ENCODE data around the gene NOP16.

Gene NOP16

DNA sequence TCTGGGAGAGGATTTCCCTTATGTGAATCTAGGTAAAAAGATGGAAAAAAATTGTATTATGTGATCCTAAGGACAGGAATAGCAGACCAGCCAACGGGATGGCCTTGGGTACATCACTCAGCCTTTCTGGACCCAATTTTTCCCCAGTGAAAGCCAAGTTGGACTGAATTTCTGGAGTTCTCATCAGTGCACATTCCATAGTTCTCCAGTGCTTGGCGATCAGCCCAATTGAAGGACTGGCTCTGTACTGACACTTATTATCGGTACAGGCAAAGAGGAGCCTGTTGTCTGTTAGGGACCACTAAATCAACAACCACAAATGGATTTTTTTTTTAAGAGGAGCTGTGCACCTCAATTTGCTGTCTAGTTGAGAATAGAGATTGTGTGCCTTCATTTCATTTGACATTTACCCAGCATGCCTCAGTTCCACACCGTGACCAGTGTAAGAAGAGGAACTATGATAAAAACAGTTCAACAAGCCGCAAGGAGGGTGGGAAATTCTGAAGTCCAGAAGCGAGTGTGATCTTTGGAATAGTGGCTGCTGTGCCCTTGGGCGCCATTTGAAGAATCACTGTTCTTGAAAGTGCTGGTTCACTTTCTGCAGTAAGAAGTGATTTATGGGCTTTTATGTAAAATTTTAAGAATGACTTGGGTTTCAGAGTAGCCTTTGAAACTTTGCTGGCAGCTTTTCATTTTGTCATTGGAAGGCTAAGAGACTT lies 15.1 kb downstream of the NOP16 start:
- Histone ChIP-seq H2BK15ac (replicated peaks; ENCODE audit: low read depth) (no peak overlapping the region), H3K4me3 (ENCODE audit: low read length) (no peak overlapping the region), H3K36me3 (ENCODE audit: control insufficient read depth, insufficient read depth, low read length) (peaks cover 1% of the 10 kb centered on the region), H2AK5ac (ENCODE audit: low read length) (no peak overlapping the region), H2BK5ac (ENCODE audit: low read length) (no peak overlapping the region), H4K8ac (ENCODE audit: low read depth, low read length) (no peak overlapping the region), H3K79me1 (ENCODE audit: low read length) (no peaks in the 10 kb centered on the region), H3K56ac (ENCODE audit: low read length) (no peak overlapping the region), H4K5ac (ENCODE audit: low read length) (no peak overlapping the region), H3K4me1 (ENCODE audit: control insufficient read depth, low read depth, low read length) (no peaks in the 10 kb centered on the region), H3K79me2 (ENCODE audit: control insufficient read depth, insufficient read depth, low read length) (no peaks in the 10 kb centered on the region), H3K23ac (ENCODE audit: low read length) (no peak overlapping the region), H3K18ac (ENCODE audit: low read length) (no peak overlapping the region), H3K27me3 (ENCODE audit: insufficient read depth, low read length, poor library complexity) (no peaks in the 10 kb centered on the region), H3K4me2 (ENCODE audit: low read length) (no peak overlapping the region), H3K9ac (ENCODE audit: low read length) (no peak overlapping the region), H3K4ac (ENCODE audit: low read depth, low read length) (no peak overlapping the region), H3K27ac (ENCODE audit: low read depth, low read length) (no peak overlapping the region), H2BK120ac (ENCODE audit: low read depth, low read length) (no peak overlapping the region)
- DNase-seq: no peak
- no CpG with 5 or more reads among the region's 7 CpGs for WGBS (ENCODE audit: extremely low coverage, insufficient coverage, low lambda C conversion rate)

DNA sequence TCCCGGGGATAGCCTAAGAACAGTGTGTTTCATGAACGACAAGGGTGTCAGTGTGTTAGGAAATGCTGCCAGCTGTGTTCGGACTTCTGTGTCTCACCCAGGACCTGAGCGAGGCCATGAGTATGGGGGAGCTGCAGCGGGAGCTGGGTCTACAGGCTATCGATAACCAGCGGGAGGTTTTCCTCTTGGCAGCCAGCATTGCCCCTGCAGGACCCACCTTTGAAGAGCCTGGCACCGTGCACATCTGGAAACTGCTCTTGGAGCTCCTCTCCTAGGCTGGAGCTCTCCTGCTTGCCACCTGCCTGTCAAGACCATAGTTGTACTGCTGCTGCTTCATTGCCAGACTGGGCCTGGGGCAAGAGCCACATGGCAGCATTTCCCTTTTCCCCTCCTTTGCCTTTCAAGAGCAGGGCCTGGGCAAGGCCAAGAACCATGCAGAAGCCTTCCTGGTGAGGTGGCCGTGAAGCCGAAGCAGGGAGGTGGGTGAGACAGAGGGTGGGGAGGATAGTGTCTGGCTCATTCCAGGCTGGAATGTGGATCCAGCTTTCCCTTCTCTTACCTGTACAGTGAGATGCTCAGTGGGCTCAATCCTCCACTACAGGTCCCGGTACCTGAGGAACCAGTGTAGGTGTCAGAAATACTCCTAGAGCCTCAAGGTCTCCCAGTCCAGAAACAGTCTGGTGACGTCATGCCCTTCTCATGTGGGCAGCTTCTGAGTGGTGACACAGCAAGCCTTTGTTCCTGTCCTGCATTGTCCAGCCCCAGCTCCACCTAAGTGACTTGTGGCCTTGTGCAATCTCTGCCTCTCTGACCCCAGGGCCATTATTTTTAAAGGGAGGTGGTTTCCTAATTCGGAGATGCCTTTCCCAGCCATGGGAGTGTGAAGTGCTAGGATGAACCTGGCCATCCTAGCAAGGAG lies 16.5 kb downstream of the NOP16 start:
- no peaks in the 10 kb centered on the region for H3K79me2 ChIP-seq (ENCODE audit: control insufficient read depth, insufficient read depth, low read length)
- H3K36me3 ChIP-seq (ENCODE audit: control insufficient read depth, insufficient read depth, low read length): peaks cover 1% of the 10 kb centered on the region
- no peak overlapping the region for H2AK5ac ChIP-seq (ENCODE audit: low read length)
- H3K4me2 ChIP-seq (ENCODE audit: low read length): no peak overlapping the region
- no peaks in the 10 kb centered on the region for H3K27me3 ChIP-seq (ENCODE audit: insufficient read depth, low read length, poor library complexity)
- no peak for DNase-seq
- no peak overlapping the region for H3K56ac ChIP-seq (ENCODE audit: low read length)
- no peak overlapping the region for H2BK15ac ChIP-seq (replicated peaks; ENCODE audit: low read depth)
- H3K27ac ChIP-seq (ENCODE audit: low read depth, low read length): no peak overlapping the region
- no peaks in the 10 kb centered on the region for H3K79me1 ChIP-seq (ENCODE audit: low read length)
- H4K8ac ChIP-seq (ENCODE audit: low read depth, low read length): no peak overlapping the region
- H2BK5ac ChIP-seq (ENCODE audit: low read length): no peak overlapping the region
- H3K4ac ChIP-seq (ENCODE audit: low read depth, low read length): no peak overlapping the region
- H3K9ac ChIP-seq (ENCODE audit: low read length): no peak overlapping the region
- no peak overlapping the region for H2BK120ac ChIP-seq (ENCODE audit: low read depth, low read length)
- H4K5ac ChIP-seq (ENCODE audit: low read length): no peak overlapping the region
- no peak overlapping the region for H3K4me3 ChIP-seq (ENCODE audit: low read length)
- H3K18ac ChIP-seq (ENCODE audit: low read length): no peak overlapping the region
- H3K23ac ChIP-seq (ENCODE audit: low read length): no peak overlapping the region
- H3K4me1 ChIP-seq (ENCODE audit: control insufficient read depth, low read depth, low read length): no peaks in the 10 kb centered on the region
- no CpG with 5 or more reads among the region's 13 CpGs for WGBS (ENCODE audit: extremely low coverage, insufficient coverage, low lambda C conversion rate)

DNA sequence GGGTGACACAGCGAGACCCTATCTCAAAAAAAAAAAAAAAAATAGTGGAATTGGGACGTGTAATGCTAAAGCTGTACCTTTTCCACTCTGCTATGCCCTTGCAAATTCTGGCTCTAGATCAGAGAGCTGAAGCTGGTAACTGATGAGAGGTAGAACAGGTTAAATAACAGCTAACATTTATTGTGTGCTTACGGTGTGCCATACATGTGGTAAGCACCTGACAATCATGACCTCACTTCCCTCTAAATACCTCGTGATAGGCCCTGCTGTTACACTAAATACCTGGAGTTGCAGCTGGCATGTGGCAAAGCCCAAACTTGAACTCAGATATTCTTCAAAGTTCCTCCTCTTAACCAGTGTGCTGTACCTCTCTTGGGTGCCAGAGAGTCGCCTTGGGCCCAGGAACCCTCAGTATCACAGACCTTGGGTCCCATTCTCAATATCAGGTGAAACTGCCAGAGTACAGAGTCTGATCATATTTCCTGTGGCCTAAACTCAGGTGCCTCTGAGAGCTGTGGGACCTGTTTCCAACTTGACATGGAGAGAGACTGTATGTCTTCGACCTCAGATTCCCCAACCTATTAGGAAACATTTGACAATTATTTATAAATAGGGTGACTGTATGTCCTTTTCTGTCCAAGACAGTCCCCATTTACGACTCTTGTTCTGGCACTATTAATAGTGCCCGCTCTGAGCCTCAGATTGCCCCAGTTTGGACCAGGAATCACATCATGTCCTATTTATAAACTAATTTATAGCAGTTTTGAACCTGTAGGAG lies 18.3 kb downstream of the NOP16 start:
- Histone ChIP-seq H4K8ac (ENCODE audit: low read depth, low read length) (no peak overlapping the region), H2AK5ac (ENCODE audit: low read length) (no peak overlapping the region), H3K79me1 (ENCODE audit: low read length) (no peaks in the 10 kb centered on the region), H3K18ac (ENCODE audit: low read length) (no peak overlapping the region), H3K27me3 (ENCODE audit: insufficient read depth, low read length, poor library complexity) (no peaks in the 10 kb centered on the region), H3K9ac (ENCODE audit: low read length) (no peak overlapping the region), H3K36me3 (ENCODE audit: control insufficient read depth, insufficient read depth, low read length) (peaks cover 1% of the 10 kb centered on the region), H3K56ac (ENCODE audit: low read length) (no peak overlapping the region), H3K4me1 (ENCODE audit: control insufficient read depth, low read depth, low read length) (peaks cover 2% of the 10 kb centered on the region), H3K4ac (ENCODE audit: low read depth, low read length) (no peak overlapping the region), H4K5ac (ENCODE audit: low read length) (no peak overlapping the region), H2BK120ac (ENCODE audit: low read depth, low read length) (no peak overlapping the region), H2BK5ac (ENCODE audit: low read length) (no peak overlapping the region), H3K23ac (ENCODE audit: low read length) (no peak overlapping the region), H3K27ac (ENCODE audit: low read depth, low read length) (no peak overlapping the region), H3K79me2 (ENCODE audit: control insufficient read depth, insufficient read depth, low read length) (no peaks in the 10 kb centered on the region), H3K4me2 (ENCODE audit: low read length) (no peak overlapping the region), H2BK15ac (replicated peaks; ENCODE audit: low read depth) (no peak overlapping the region), H3K4me3 (ENCODE audit: low read length) (no peak overlapping the region)
- no CpG with 5 or more reads among the region's 8 CpGs for WGBS (ENCODE audit: extremely low coverage, insufficient coverage, low lambda C conversion rate)
- no peak for DNase-seq

DNA sequence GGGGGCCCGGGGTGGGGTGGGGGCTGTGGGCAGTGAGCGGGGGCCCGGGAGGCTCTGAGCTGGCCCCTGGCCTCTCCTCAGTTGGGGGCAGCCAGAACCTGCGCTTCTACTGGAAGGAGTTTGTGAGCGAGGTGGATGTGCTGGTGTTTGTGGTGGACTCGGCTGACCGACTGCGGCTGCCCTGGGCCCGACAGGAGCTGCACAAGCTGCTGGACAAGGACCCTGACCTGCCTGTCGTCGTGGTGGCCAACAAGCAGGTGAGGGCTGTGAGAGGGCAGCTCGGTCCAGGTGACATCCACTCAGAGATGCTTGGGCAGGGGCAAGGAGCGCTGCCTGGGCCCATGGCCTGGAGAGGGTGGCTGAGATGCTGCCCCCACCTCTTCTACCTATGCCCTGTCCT lies 19.7 kb downstream of the NOP16 start:
- Histone ChIP-seq H4K8ac (ENCODE audit: low read depth, low read length) (no peak overlapping the region), H4K5ac (ENCODE audit: low read length) (no peak overlapping the region), H3K23ac (ENCODE audit: low read length) (no peak overlapping the region), H3K9ac (ENCODE audit: low read length) (no peak overlapping the region), H3K4ac (ENCODE audit: low read depth, low read length) (no peak overlapping the region), H2BK5ac (ENCODE audit: low read length) (no peak overlapping the region), H3K56ac (ENCODE audit: low read length) (no peak overlapping the region), H2AK5ac (ENCODE audit: low read length) (no peak overlapping the region), H3K4me2 (ENCODE audit: low read length) (no peak overlapping the region), H2BK120ac (ENCODE audit: low read depth, low read length) (no peak overlapping the region), H3K18ac (ENCODE audit: low read length) (no peak overlapping the region), H3K27ac (ENCODE audit: low read depth, low read length) (no peak overlapping the region), H3K4me3 (ENCODE audit: low read length) (no peak overlapping the region), H2BK15ac (replicated peaks; ENCODE audit: low read depth) (no peak overlapping the region), H3K79me2 (ENCODE audit: control insufficient read depth, insufficient read depth, low read length) (no peaks in the 10 kb centered on the region), H3K27me3 (ENCODE audit: insufficient read depth, low read length, poor library complexity) (no peaks in the 10 kb centered on the region), H3K4me1 (ENCODE audit: control insufficient read depth, low read depth, low read length) (peaks cover 2% of the 10 kb centered on the region), H3K36me3 (ENCODE audit: control insufficient read depth, insufficient read depth, low read length) (peaks cover 1% of the 10 kb centered on the region), H3K79me1 (ENCODE audit: low read length) (no peaks in the 10 kb centered on the region)
- DNase-seq: no peak
- WGBS (ENCODE audit: extremely low coverage, insufficient coverage, low lambda C conversion rate): no CpG with 5 or more reads among the region's 13 CpGs

DNA sequence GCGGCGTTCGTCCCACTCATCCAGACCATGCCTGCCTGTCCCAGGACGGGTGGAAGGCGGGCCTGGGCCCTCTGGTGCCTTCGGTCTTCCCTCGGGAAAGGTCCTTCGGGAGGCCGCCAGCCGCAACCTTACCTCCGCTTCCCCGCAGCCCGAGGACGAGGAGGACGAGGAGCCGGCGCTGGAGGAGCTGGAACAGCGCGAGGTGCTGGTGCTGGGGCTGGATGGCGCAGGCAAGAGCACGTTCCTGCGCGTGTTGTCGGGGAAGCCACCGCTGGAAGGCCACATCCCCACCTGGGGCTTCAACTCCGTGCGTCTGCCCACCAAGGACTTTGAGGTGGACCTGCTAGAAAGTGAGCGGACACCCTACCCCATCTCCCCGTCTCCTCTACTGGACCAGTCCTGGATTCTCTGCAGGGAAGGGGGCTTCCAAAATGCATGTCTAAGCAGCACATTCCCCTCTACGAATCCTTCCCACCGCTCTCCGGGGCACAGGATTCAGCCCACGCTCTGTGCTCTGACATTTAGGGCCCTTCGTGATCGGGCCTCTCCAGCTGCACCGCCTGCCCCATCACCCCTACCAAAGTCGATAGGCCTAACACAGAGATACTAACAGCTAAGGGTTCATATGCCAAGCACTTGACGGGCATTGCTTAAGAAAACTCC lies 22.0 kb downstream of the NOP16 start:
- DNase-seq: peak; percentile 50
- Histone ChIP-seq H3K4me3 (ENCODE audit: low read length) (peak overlapping the region; percentile 32), H2BK5ac (ENCODE audit: low read length) (no peak overlapping the region), H3K4ac (ENCODE audit: low read depth, low read length) (no peak overlapping the region), H4K5ac (ENCODE audit: low read length) (no peak overlapping the region), H2AK5ac (ENCODE audit: low read length) (no peak overlapping the region), H2BK120ac (ENCODE audit: low read depth, low read length) (no peak overlapping the region), H3K79me2 (ENCODE audit: control insufficient read depth, insufficient read depth, low read length) (no peaks in the 10 kb centered on the region), H2BK15ac (replicated peaks; ENCODE audit: low read depth) (no peak overlapping the region), H3K9ac (ENCODE audit: low read length) (peak overlapping the region; percentile 78), H3K36me3 (ENCODE audit: control insufficient read depth, insufficient read depth, low read length) (no peaks in the 10 kb centered on the region), H3K4me1 (ENCODE audit: control insufficient read depth, low read depth, low read length) (peaks cover 2% of the 10 kb centered on the region), H3K27ac (ENCODE audit: low read depth, low read length) (no peak overlapping the region), H3K4me2 (ENCODE audit: low read length) (peak overlapping the region; percentile 91), H3K23ac (ENCODE audit: low read length) (peak overlapping the region; percentile 76), H3K56ac (ENCODE audit: low read length) (peak overlapping the region; percentile 89), H3K27me3 (ENCODE audit: insufficient read depth, low read length, poor library complexity) (no peaks in the 10 kb centered on the region), H4K8ac (ENCODE audit: low read depth, low read length) (no peak overlapping the region), H3K79me1 (ENCODE audit: low read length) (no peaks in the 10 kb centered on the region), H3K18ac (ENCODE audit: low read length) (no peak overlapping the region)
- no CpG with 5 or more reads among the region's 38 CpGs for WGBS (ENCODE audit: extremely low coverage, insufficient coverage, low lambda C conversion rate)

Measured in mesendoderm (in vitro differentiated cells).